Measurements from ENCODE around the gene NECTIN3.

DNA sequence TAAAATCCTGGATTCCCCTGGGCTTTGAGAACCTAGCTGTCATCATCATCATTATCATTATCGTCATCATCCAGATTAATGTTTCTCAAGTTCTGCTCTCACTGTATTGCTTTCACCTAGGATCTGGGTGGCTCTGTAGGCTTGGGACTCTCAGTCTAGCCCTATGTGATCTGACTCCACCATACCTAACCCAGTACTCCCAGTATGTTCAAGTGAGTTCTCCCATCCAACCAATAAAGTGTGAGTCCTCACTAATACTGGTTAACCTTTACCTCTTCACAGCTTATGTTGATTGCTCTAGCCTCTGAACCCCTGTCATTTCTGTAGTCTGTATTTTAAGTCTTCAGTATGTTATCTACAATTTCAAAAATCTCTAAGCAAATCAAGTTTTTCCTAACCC, 102.3 kb downstream of the NECTIN3 start:
- TF ChIP-seq, protein P1, sequence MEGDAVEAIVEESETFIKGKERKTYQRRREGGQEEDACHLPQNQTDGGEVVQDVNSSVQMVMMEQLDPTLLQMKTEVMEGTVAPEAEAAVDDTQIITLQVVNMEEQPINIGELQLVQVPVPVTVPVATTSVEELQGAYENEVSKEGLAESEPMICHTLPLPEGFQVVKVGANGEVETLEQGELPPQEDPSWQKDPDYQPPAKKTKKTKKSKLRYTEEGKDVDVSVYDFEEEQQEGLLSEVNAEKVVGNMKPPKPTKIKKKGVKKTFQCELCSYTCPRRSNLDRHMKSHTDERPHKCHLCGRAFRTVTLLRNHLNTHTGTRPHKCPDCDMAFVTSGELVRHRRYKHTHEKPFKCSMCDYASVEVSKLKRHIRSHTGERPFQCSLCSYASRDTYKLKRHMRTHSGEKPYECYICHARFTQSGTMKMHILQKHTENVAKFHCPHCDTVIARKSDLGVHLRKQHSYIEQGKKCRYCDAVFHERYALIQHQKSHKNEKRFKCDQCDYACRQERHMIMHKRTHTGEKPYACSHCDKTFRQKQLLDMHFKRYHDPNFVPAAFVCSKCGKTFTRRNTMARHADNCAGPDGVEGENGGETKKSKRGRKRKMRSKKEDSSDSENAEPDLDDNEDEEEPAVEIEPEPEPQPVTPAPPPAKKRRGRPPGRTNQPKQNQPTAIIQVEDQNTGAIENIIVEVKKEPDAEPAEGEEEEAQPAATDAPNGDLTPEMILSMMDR (conservative IDR thresholded peaks at IDR 0.05; ENCODE audit: low read depth, low read length): no peak
- TF ChIP-seq MAFK (IDR thresholded peaks at IDR 0.05; ENCODE audit: low read depth, low read length) (no peak), SMC3 (IDR thresholded peaks at IDR 0.05; ENCODE audit: low read depth, low read length) (no peak), POLR2A (IDR thresholded peaks at IDR 0.05; ENCODE audit: low read depth, low read length) (no peak), RFX5 (IDR thresholded peaks at IDR 0.05; ENCODE audit: low read depth, low read length) (no peak), NFE2L2 (IDR thresholded peaks at IDR 0.05; ENCODE audit: low read depth, low read length) (no peak), MXI1 (IDR thresholded peaks at IDR 0.05; ENCODE audit: borderline replicate concordance, low read depth, low read length) (no peak), CEBPB (IDR thresholded peaks at IDR 0.05; ENCODE audit: low read depth, low read length) (no peak), MAZ (IDR thresholded peaks at IDR 0.05; ENCODE audit: borderline replicate concordance, low read depth, low read length) (no peak), FOS (IDR thresholded peaks at IDR 0.05; ENCODE audit: low read depth, low read length) (no peak)
- TF ChIP-seq, protein P2, sequence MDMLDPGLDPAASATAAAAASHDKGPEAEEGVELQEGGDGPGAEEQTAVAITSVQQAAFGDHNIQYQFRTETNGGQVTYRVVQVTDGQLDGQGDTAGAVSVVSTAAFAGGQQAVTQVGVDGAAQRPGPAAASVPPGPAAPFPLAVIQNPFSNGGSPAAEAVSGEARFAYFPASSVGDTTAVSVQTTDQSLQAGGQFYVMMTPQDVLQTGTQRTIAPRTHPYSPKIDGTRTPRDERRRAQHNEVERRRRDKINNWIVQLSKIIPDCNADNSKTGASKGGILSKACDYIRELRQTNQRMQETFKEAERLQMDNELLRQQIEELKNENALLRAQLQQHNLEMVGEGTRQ (IDR thresholded peaks at IDR 0.05; ENCODE audit: low read depth, low read length): no peak

Data from IMR-90 (cell line).